SU-DHL-6 (cell line): ENCODE data around the gene XPNPEP2.

Experiments
- EZH2phosphoT487 ChIP-seq: fragments of 200-600 bp; sonication (generic), shearing (Covaris generic); conservative IDR thresholded peaks from 2 replicates; pipeline ENCODE4 v1.6.1; 2018; ENCODE audit warnings: mild to moderate bottlenecking, antibody characterized with exemption, low read length, moderate library complexity, mixed read lengths
- TF ChIP-seq, protein P1 (sequence below): fragments of 200-600 bp; sonication (generic); IDR thresholded peaks from one replicate; pipeline ENCODE4 v1.5.1; 2017; ENCODE audit warnings: antibody characterized with exemption, mild to moderate bottlenecking, low read length, moderate library complexity; ENCODE audit not compliant: insufficient read depth, poor library complexity, severe bottlenecking

- TF ChIP-seq, protein P1, sequence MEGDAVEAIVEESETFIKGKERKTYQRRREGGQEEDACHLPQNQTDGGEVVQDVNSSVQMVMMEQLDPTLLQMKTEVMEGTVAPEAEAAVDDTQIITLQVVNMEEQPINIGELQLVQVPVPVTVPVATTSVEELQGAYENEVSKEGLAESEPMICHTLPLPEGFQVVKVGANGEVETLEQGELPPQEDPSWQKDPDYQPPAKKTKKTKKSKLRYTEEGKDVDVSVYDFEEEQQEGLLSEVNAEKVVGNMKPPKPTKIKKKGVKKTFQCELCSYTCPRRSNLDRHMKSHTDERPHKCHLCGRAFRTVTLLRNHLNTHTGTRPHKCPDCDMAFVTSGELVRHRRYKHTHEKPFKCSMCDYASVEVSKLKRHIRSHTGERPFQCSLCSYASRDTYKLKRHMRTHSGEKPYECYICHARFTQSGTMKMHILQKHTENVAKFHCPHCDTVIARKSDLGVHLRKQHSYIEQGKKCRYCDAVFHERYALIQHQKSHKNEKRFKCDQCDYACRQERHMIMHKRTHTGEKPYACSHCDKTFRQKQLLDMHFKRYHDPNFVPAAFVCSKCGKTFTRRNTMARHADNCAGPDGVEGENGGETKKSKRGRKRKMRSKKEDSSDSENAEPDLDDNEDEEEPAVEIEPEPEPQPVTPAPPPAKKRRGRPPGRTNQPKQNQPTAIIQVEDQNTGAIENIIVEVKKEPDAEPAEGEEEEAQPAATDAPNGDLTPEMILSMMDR = no peak
- no peak for TF ChIP-seq EZH2phosphoT487
These were observed 5.9 kb upstream of the XPNPEP2 start for GRCh38 chrX:129732857-129733256.
